GM15510 (cell line): Measurements from ENCODE around the gene DNAJC16.

Experiments
- POLR2A ChIP-seq: IDR thresholded peaks from 3 replicates; pipeline ENCODE4 v1.6.1; 2011; ENCODE audit warnings: borderline replicate concordance; ENCODE audit not compliant: insufficient read length; ENCODE audit errors: extremely low read depth

Gene DNAJC16

DNA sequence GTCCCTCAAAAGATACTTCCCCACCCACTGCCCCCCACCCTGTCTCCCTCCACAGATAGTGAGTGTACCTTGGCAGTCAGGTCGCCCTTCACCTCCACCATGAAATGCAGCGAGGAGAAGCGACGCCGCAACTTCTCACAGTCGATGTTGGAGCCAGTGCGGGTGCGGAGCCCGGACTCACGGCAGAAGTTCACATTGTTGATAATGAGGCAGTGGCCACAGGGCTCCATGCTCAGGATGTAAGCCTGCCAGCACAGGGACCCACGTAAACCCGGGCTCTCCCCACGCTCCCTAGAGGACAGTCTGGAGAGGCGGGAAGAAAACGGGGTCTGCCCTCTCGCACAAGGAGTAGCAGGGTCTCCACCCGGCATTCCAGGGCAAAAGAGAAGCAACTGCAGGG lies 19.8 kb upstream of the DNAJC16 start:
- no peak for TF ChIP-seq POLR2A

- no peak for TF ChIP-seq POLR2A
These were observed 19.4 kb upstream of the DNAJC16 start for GRCh38 chr1:15507278-15507677.

GRCh38 chr1:15508700-15509487 lies 17.8 kb upstream of the DNAJC16 start:
- no peak for TF ChIP-seq POLR2A

DNA sequence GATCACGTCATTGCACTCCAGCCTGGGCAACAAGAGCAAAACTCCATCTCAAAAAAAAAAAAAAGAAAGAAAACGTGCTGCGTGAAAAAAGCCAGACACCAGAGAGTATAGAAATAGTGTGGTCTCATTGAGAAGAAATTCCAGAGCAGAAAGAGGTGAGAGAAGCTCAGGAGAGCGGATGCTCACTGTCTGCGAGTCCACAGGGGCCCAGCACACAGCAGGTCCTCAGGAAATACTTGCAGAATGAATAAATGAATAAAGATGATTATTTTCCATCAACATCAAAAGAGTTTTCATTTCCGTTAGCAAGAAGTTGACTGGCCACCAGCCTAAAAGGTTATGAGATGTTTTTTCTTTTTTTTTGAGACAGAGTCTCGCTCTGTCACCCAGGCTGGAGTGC lies 17.1 kb upstream of the DNAJC16 start:
- no peak for TF ChIP-seq POLR2A

DNA sequence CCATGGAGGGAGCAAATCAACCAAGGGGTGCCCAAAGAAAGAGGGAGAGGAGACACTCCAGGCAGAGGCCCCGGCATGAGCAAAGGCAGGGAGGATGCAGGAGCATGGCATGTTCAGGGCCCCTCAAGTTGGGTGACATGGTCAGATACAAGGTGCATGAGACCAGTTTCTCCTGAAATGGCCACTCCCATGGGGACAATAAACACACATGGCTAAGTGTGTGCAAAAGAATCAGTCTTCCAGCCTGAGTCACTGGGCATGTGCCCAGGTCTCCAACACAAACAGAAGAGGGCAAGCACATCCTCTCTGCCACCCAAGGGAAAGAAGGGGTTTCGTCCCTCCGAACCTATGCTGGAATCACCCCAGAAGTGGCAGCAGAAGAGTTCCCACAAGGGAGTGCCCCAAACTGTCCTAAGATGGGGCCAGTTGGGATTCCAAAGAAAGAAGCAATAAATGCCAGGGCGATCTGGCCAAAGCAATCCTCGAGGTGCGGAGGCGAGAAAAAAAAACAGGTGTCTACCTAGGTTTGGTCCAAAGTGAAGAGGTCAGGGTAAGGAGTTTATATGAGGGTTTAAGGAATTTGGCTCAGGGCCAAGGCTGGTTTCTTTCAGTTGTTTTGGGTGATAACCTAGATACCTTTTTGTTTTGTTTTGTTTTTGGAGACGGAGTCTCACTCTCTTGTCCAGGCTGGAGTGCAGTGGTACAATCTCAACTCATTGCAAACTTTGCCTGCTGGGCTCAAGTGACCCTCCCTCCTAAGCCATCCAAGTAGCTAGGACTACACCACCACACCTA lies 15.8 kb upstream of the DNAJC16 start:
- TF ChIP-seq POLR2A, result no peak

DNA sequence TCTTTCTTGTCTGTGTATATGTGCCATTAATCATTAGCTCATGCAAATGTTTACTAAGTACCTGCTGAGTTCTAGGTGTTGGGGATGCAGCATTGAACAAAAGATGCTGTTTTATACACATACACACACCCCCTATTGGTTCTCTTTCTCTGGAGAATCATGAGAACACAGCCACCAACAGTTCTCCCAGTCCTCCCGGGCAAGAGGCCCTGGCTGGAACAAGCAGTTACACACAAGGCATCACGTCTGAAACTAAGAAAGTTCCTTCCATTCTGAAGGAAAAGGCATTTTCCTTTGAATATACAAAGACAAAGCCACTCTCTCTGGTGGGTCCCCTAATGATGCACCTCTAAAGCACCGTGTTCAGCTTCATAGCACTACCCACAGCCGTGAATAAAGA lies 13.5 kb upstream of the DNAJC16 start:
- no peak for TF ChIP-seq POLR2A

- TF ChIP-seq POLR2A, result no peak
These were observed 12.7 kb upstream of the DNAJC16 start for GRCh38 chr1:15513919-15514318.

GRCh38 chr1:15515022-15515663 lies 11.5 kb upstream of the DNAJC16 start:
- no peak for TF ChIP-seq POLR2A

DNA sequence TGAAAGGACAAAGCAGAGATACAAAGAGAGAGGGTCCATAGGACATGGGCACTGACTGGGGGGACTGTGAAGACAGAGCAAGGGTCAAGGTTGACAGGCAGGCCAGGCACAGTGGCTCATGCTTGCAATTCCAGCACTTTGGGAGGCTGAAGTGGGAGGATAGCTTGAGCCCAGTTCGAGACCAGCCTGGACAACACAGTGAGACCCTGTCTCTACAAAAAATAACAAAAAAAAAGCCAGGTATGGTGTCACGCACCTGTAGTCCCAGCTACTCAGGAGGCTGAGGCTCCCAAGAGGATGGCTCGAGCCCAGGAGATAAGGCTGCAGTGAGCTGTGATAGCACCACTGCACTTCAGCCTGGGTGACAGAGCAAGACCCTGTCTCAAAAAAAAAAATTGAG lies 7.0 kb upstream of the DNAJC16 start:
- no peak for TF ChIP-seq POLR2A

DNA sequence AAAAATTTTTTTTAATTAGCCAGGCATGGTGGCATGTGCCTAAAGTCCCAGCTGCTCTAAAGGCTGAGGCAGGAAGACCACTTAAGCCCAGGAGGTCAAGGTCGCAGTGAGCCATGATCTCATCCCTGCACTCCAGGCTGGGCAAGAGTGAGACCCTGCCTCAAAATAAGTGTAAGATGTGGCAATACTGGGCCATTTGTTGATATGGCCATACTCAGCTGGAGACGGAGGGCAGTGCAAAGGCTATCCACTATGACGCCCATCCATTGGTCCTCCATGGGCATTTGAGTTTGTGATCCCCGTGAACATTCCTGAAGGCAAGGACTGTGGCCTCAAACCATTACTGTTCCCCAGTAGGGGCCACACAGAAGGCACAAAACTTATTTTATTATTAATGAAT lies 4.1 kb upstream of the DNAJC16 start:
- no peak for TF ChIP-seq POLR2A

- TF ChIP-seq POLR2A, result no peak
These were observed 3.3 kb upstream of the DNAJC16 start for GRCh38 chr1:15523104-15524020.

DNA sequence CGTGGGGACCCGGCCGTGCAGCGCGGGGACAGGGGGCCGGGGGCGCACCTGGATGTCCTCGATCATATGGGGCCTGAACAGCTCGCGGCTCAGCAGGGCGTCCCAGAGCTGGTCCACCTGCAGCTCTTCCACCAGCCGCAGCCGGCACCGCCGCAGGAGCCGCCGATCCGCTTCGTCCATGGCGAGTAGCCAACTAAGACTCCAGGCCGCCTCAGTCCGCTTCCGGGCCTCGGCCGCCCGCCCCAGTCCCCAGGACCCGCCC lies 2.7 kb upstream of the DNAJC16 start, which contains the start of gene CASP9:
TSS of gene CASP9 (minus strand) at position 195 of the 262 bp plus-strand sequence. CDS start at position 180, 15 bp downstream.
- TF ChIP-seq POLR2A, result peak; percentile 87

DNA sequence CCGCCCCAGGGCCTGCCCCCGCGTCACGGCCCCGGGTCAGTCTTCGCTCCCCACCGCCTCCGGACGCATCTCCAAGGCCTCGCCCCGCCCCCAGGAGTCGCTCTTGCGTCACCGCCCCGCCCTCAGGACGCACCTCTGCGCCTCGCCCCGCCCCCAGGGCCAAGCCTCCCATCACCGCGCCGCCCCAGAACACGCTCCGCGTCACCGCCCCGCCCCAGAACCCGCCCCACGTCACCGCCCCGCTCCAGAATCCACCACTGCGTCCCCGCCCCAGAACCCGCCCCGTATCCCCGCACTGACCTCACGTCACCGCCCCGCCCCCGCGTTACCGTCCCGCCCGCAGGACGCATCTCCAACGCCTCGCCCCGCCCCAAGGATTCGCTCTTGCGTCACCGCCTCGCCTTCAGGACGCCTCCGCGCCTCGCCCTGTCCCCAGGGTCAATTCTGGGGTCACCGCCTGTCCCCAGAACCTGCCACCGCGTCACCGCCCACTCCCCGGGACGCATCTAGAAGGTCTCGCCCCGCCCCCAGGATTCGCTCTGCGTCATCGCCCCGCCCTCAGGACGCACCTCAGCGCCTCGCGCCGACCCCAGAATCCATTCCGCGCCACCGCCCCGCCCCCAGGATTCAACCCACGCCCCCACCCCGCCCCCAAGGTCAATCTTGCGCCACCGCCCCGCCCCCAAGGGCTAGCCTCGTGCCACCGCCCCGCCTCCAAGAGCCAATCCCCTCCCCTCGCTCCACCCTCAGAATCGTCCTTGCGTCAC lies 2.2 kb upstream of the DNAJC16 start:
- TF ChIP-seq POLR2A, result peak; percentile 12
